D721Med (cell line): ENCODE data around the gene RYR2.

Source experiments
- DNase-seq: peaks from one replicate; pipeline ENCODE4 v3.0.0; 2011; ENCODE audit warnings: low spot score; ENCODE audit not compliant: insufficient read length
- FAIRE-seq: peaks from 2 replicates; lab custom pipeline; 2011; peaks lifted over from hg19 to GRCh38; lab: Jason Lieb, UNC
- TF ChIP-seq, protein P1 (sequence below): IDR thresholded peaks from 2 replicates; pipeline ENCODE4 v1.5.1; 2012; ENCODE audit warnings: mild to moderate bottlenecking, control low read depth; ENCODE audit not compliant: insufficient read depth; ENCODE audit errors: missing control alignments

Gene RYR2

DNA sequence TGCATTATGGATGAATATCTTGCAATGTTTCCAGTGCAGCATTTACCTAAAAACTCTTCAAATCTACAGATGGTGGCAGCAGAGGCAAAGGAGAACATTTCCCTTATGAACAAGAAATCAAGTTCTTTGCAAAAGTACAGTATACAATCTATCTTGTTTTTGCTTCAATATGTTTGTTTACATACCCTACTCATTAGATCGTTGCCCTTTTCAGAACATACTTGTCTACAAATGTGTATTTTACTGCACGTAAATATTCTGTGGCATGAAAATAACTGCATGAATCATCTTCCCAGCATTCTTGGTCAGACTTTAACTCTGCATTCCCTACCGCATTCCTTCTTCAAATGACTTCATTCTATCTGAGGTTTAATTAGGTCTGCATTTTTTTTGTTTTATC, 636.0 kb downstream of the RYR2 start:
- no peak for DNase-seq
- FAIRE-seq, result peak; percentile 96
- TF ChIP-seq, protein P1, sequence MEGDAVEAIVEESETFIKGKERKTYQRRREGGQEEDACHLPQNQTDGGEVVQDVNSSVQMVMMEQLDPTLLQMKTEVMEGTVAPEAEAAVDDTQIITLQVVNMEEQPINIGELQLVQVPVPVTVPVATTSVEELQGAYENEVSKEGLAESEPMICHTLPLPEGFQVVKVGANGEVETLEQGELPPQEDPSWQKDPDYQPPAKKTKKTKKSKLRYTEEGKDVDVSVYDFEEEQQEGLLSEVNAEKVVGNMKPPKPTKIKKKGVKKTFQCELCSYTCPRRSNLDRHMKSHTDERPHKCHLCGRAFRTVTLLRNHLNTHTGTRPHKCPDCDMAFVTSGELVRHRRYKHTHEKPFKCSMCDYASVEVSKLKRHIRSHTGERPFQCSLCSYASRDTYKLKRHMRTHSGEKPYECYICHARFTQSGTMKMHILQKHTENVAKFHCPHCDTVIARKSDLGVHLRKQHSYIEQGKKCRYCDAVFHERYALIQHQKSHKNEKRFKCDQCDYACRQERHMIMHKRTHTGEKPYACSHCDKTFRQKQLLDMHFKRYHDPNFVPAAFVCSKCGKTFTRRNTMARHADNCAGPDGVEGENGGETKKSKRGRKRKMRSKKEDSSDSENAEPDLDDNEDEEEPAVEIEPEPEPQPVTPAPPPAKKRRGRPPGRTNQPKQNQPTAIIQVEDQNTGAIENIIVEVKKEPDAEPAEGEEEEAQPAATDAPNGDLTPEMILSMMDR, result peak; percentile 27

DNA sequence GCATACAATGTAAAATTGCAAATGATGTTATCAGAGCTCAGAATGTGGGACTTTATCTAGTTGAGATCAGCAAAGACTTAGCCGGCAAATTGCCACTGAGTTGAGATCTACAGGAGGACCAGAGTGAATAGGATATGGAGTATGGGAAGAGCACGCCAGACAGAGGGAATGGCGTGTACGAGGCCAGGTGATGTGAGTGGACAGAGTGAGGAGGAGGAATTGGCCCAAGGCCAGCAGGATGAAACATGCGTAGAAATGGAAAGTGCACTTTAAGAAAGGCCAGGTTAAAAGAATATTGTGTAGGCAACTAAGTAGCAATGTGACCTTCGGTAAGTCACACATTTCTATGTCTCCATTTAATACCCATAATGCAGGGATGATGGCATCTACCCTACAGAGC, 637.7 kb downstream of the RYR2 start:
- TF ChIP-seq, protein P1, result no peak
- DNase-seq (no peak), FAIRE-seq (no peak)

DNA sequence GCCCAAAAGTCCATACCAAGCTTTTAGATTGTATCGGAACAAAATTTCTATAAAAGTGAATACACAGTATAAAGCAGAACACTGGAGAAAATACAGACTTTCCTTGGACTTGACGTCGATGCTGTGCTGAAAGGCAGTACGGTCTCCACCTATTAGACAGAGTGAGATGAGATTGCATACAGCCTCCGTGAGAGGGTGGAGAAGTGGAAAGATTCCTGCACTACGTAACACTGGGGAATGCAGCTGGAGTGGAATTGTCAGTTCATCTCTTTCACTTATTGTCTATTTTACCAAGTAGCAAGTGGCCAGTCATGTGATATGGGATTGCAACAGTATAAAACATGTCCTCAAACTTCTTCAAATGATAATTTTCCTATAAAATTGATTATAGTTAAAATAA, 639.2 kb downstream of the RYR2 start:
- TF ChIP-seq, protein P1, result no peak
- FAIRE-seq (peak; percentile 6), DNase-seq (no peak)

DNA sequence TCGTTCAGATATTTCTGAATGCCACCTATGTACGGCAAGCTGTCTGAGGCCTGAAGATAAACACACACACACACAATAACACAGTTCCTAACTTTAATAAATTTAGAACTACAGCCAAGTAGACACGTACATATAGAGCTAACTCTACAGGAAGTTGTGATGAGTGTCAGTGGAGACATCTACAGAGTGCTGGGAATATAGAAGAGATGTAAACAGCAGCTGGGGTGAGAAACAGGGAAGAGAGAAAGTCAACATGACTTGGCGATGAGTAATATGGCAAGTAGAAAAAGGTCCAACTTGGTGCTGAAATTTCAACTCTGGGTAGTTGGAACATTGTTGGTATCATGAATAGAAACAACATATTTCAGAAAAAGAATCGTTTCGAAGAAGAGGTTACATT, 642.3 kb downstream of the RYR2 start:
- TF ChIP-seq, protein P1, result no peak
- DNase-seq, result no peak
- no peak for FAIRE-seq

DNA sequence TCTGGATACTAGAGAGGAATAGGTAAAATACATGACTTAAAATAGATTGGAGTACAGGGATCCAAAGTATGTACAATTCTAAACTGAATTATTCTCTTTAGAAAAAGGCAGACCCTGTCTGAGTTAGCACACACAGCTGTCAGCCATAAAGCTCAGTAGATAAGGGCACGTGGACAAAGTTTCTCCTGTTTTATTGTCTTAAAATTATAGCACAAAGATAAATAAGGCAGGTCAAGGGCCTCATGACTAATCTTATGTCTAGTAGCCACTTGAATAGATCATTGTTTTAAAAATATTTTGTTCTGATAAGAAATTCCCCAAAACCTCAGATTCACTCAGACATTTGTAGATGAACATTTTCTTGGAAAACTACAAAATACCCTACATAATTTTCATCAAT, 643.6 kb downstream of the RYR2 start:
- no peak for DNase-seq
- FAIRE-seq, result no peak
- TF ChIP-seq, protein P1, result no peak

DNA sequence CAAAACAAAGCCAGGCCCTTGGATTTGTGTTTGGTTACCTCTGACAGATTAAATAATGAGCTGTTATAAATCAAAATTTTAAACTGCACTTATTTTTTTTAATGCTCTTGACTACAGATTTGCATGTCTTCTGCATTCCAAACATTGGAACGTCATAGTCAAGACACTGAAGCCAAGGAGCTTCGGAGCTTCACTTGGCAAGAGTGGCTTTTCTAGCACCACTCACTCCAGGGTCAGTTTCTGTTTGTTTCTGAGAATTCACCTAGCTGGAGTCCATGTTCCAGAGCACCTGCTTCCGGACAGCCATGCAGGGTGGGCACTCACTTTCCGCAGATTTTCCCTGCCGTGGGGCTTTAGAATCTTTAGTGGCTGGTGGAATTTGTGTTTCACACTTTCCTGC, 645.8 kb downstream of the RYR2 start:
- TF ChIP-seq, protein P1, result no peak
- FAIRE-seq, result no peak

DNA sequence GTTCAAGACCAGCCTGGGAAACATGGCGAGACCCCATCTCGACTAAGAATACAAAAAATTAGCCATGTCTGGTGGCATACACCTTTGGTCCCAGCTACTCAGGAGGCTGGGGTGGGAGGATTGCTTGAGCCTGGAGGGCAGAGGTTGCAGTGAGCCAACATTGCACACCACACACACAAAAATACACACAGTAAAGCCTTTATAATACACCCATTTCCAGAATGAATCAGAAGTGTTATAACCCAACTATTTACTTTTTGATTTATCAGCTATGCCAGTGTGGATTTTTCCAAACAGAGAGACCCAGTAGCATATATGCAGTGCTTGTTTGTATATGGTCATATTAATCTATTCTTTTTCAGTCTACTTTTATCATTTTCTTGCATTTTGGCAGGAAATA, 648.7 kb downstream of the RYR2 start:
- DNase-seq, result no peak
- TF ChIP-seq, protein P1, result no peak
- peak; percentile 32 for FAIRE-seq

More for the DNA sequence above, 645.8 kb downstream of the RYR2 start:
- DNase-seq, result no peak
